H1 (cell line): ENCODE data around the gene STX16. TPM values are rescaled to one million over a fixed set of nuclear protein-coding genes. Genes with fewer than 3 reads are reported as not detected.
A peak's percentile ranks its signal among the peaks of the same experiment; 100 is the strongest.

Experiments
- CTCF ChIA-PET: fragments of 300-600 bp; sonication (Branson Sonifier 250); formaldehyde crosslinking; loops from one replicate; lab custom pipeline; 2021; ENCODE audit not compliant: partially characterized antibody; lab: Charles Lee
- POLR2A ChIA-PET: fragments of 300-600 bp; sonication (Branson Sonifier 250); formaldehyde crosslinking; loops from one replicate; lab custom pipeline; 2021; ENCODE audit warnings: inconsistent platforms; ENCODE audit not compliant: partially characterized antibody; lab: Charles Lee
- DNase-seq, 2 experiments: peaks; one replicate each; pipeline versions ENCODE4 v3.0.0 to v3.0.0-alpha.2; 2010 to 2022; ENCODE audit warnings: low spot score in 2 of 2, low read depth in 1 of 2, mixed read lengths in 1 of 2
- FAIRE-seq: peaks from 2 replicates; lab custom pipeline; 2011; peaks lifted over from hg19 to GRCh38; lab: Jason Lieb, UNC
- H2AFZ ChIP-seq: 2 replicates; pipeline ENCODE4 v1.8.1; 2012; ENCODE audit warnings: low read length, inconsistent platforms
- H2AK5ac ChIP-seq: 2 replicates; pipeline ENCODE4 v1.6.1; 2013; ENCODE audit warnings: low read depth, low read length
- H2BK120ac ChIP-seq: replicated peaks from 2 replicates; pipeline ENCODE3; 2013; ENCODE audit warnings: low read depth, low read length, inconsistent platforms
- H2BK12ac ChIP-seq: 2 replicates; pipeline ENCODE4 v1.6.1; 2013; ENCODE audit warnings: low read depth, low read length
- H2BK15ac ChIP-seq: 2 replicates; pipeline ENCODE4 v1.6.1; 2013; ENCODE audit warnings: low read length
- H2BK20ac ChIP-seq: 2 replicates; pipeline ENCODE4 v1.6.1; 2013; ENCODE audit warnings: low read length
- H2BK5ac ChIP-seq: 2 replicates; pipeline ENCODE4 v1.6.1; 2013; ENCODE audit warnings: low read depth, low read length
- H3K14ac ChIP-seq: 2 replicates; pipeline ENCODE4 v1.6.1; 2013; ENCODE audit warnings: inconsistent platforms; ENCODE audit not compliant: insufficient read length
- H3K18ac ChIP-seq: 2 replicates; pipeline ENCODE4 v1.6.1; 2013; ENCODE audit warnings: low read length; ENCODE audit errors: extremely low read depth
- H3K23ac ChIP-seq: 2 replicates; pipeline ENCODE4 v1.6.1; 2013; ENCODE audit warnings: inconsistent platforms; ENCODE audit not compliant: insufficient read length
- H3K23me2 ChIP-seq: 2 replicates; pipeline ENCODE4 v1.6.1; 2013; ENCODE audit warnings: low read depth, low read length
- H3K27ac ChIP-seq: 2 replicates; pipeline ENCODE4 v1.6.1; 2011; ENCODE audit warnings: low read depth, low read length, inconsistent platforms
- H3K27me3 ChIP-seq, 4 experiments: replicated peaks in 1 of 4; 1 replicate in 1 of 4; 2 replicates in 3 of 4; pipeline versions ENCODE4 v1.6.1 to v1.8.1; 2011 to 2013; ENCODE audit warnings: low read length in 3 of 4, mild to moderate bottlenecking in 3 of 4, inconsistent platforms in 2 of 4, mixed read lengths in 2 of 4, moderate library complexity in 1 of 4; ENCODE audit not compliant: control insufficient read depth in 3 of 4, insufficient read depth in 3 of 4; ENCODE audit errors: extremely low read depth in 1 of 4
- H3K36me3 ChIP-seq, 4 experiments: 2 replicates each; pipeline versions ENCODE4 v1.6.1 to v1.8.1; 2011 to 2013; ENCODE audit warnings: mild to moderate bottlenecking in 4 of 4, low read length in 3 of 4, moderate library complexity in 2 of 4, control low read depth in 1 of 4, inconsistent platforms in 1 of 4; ENCODE audit not compliant: insufficient read depth in 4 of 4, control insufficient read depth in 2 of 4
- H3K4ac ChIP-seq: replicated peaks from 2 replicates; pipeline ENCODE3; 2013; ENCODE audit warnings: low read length, low read depth, mixed read lengths, inconsistent platforms; ENCODE audit not compliant: insufficient read length
- H3K4me1 ChIP-seq, 4 experiments: replicated peaks in 1 of 4; 1 replicate in 1 of 4; 2 replicates in 3 of 4; pipeline versions ENCODE4 v1.6.1 to v1.8.1; 2011 to 2013; ENCODE audit warnings: low read length in 3 of 4, inconsistent platforms in 2 of 4, mixed read lengths in 1 of 4; ENCODE audit not compliant: insufficient read depth in 4 of 4, control insufficient read depth in 3 of 4
- H3K4me2 ChIP-seq, 2 experiments: 2 replicates each; pipeline versions ENCODE4 v1.6.1 to v1.8.1; 2011 to 2013; ENCODE audit warnings: low read depth in 2 of 2, low read length in 2 of 2, control low read depth in 1 of 2, inconsistent platforms in 1 of 2, mild to moderate bottlenecking in 1 of 2; ENCODE audit not compliant: insufficient read depth in 1 of 2
- H3K4me3 ChIP-seq, 4 experiments: fragments of 200-600, 300-600 bp in 1 of 4; sonication (generic), shearing (Covaris generic), sonication (Bioruptor Twin) in 1 of 4; 2 replicates each; pipeline versions ENCODE4 v1.5.1 to v1.8.1; 2011 to 2016; ENCODE audit warnings: low read length in 4 of 4, low read depth in 3 of 4, control low read depth in 2 of 4, inconsistent platforms in 2 of 4, mild to moderate bottlenecking in 2 of 4, mixed read lengths in 1 of 4, moderate library complexity in 1 of 4; ENCODE audit not compliant: insufficient read depth in 2 of 4; ENCODE audit errors: extremely low read depth in 1 of 4
- H3K56ac ChIP-seq: replicated peaks from 2 replicates; pipeline ENCODE3; 2013; ENCODE audit warnings: low read depth, mild to moderate bottlenecking, mixed read lengths, low read length, inconsistent platforms; ENCODE audit not compliant: insufficient read length
- H3K79me1 ChIP-seq: 2 replicates; pipeline ENCODE4 v1.6.1; 2013; ENCODE audit warnings: low read depth, low read length, control low read depth
- H3K79me2 ChIP-seq, 2 experiments: 2 replicates each; pipeline versions ENCODE4 v1.6.1 to v1.8.1; 2012 to 2013; ENCODE audit warnings: low read length in 2 of 2, mild to moderate bottlenecking in 2 of 2, inconsistent platforms in 1 of 2; ENCODE audit not compliant: insufficient read depth in 2 of 2, control insufficient read depth in 1 of 2
- H3K9ac ChIP-seq, 4 experiments: replicated peaks in 1 of 4; 1 replicate in 1 of 4; 2 replicates in 3 of 4; pipeline versions ENCODE4 v1.6.1 to v1.8.1; 2011 to 2013; ENCODE audit warnings: low read depth in 3 of 4, low read length in 3 of 4, control low read depth in 2 of 4, mild to moderate bottlenecking in 2 of 4, moderate library complexity in 2 of 4, inconsistent platforms in 1 of 4; ENCODE audit errors: extremely low read depth in 1 of 4
- H3K9me3 ChIP-seq, 2 experiments: 2 replicates each; pipeline versions ENCODE4 v1.6.1 to v1.8.1; 2012 to 2013; ENCODE audit warnings: mild to moderate bottlenecking in 2 of 2, moderate library complexity in 2 of 2, control low read depth in 1 of 2, inconsistent platforms in 1 of 2, low read depth in 1 of 2, low read length in 1 of 2, mixed read lengths in 1 of 2; ENCODE audit not compliant: insufficient read depth in 2 of 2
- H4K20me1 ChIP-seq, 2 experiments: replicated peaks in 1 of 2; 2 replicates each; pipeline versions ENCODE3 to v1.8.1; 2011 to 2013; ENCODE audit warnings: inconsistent platforms in 2 of 2, low read length in 2 of 2, mild to moderate bottlenecking in 1 of 2; ENCODE audit not compliant: insufficient read depth in 2 of 2, control insufficient read depth in 1 of 2
- H4K5ac ChIP-seq: 2 replicates; pipeline ENCODE4 v1.6.1; 2013; ENCODE audit warnings: low read length, low read depth, mixed read lengths, inconsistent platforms; ENCODE audit not compliant: insufficient read length
- H4K8ac ChIP-seq: 2 replicates; pipeline ENCODE4 v1.8.0; 2013; ENCODE audit warnings: mild to moderate bottlenecking, moderate library complexity, low read length, inconsistent platforms; ENCODE audit not compliant: insufficient read depth; ENCODE audit errors: extremely low read depth
- H4K91ac ChIP-seq: replicated peaks from 2 replicates; pipeline ENCODE3; 2013; ENCODE audit warnings: low read length, mixed read lengths, inconsistent platforms; ENCODE audit not compliant: insufficient read length
- CBX5 ChIP-seq: fragments of 300-800, 300-1000 bp; sonication (generic); IDR thresholded peaks from 2 replicates; pipeline ENCODE4 v1.7.1; 2016; ENCODE audit warnings: antibody characterized with exemption, low read length, low read depth
- CHD1 ChIP-seq: IDR thresholded peaks from 2 replicates; pipeline ENCODE4 v1.6.1; 2012; ENCODE audit warnings: low read depth, low read length, improper control_type of control experiment
- EGR1 ChIP-seq: IDR thresholded peaks from 2 replicates; pipeline ENCODE4 v1.6.1; 2011; ENCODE audit warnings: low read depth, low read length, borderline replicate concordance
- KDM4A ChIP-seq: IDR thresholded peaks from one replicate; pipeline ENCODE4 v1.7.1; 2012; ENCODE audit warnings: low read depth, mild to moderate bottlenecking, moderate library complexity, low read length, inconsistent platforms; ENCODE audit not compliant: severe bottlenecking
- POLR2AphosphoS5 ChIP-seq: IDR thresholded peaks from 2 replicates; pipeline ENCODE4 v1.6.1; 2011; ENCODE audit warnings: low read depth, low read length
- RAD21 ChIP-seq, 2 experiments: IDR thresholded peaks in 1 of 2; conservative IDR thresholded peaks in 1 of 2; 2 replicates each; pipeline ENCODE4 v1.6.1; 2011; ENCODE audit warnings: low read depth in 2 of 2, low read length in 2 of 2, improper control_type of control experiment in 1 of 2, inconsistent platforms in 1 of 2, mild to moderate bottlenecking in 1 of 2, moderate library complexity in 1 of 2
- SP1 ChIP-seq: IDR thresholded peaks from 2 replicates; pipeline ENCODE4 v1.6.1; 2011; ENCODE audit warnings: low read depth, low read length
- TBP ChIP-seq: IDR thresholded peaks from 2 replicates; pipeline ENCODE4 v1.6.1; 2011; ENCODE audit warnings: low read depth, low read length, improper control_type of control experiment
- USF2 ChIP-seq: IDR thresholded peaks from 2 replicates; pipeline ENCODE4 v1.6.1; 2011; ENCODE audit warnings: low read length, improper control_type of control experiment
- WGBS, 2 experiments: shearing (Covaris generic) in 1 of 2; methylation state at CpG; one replicate each; pipeline versions ENCODE4 v1.1.6 to v1.1.7; 2013 to 2015; ENCODE audit warnings: low lambda C conversion rate in 2 of 2, mixed read lengths in 2 of 2, inconsistent platforms in 1 of 2, low coverage in 1 of 2, missing lambda C conversion rate in 1 of 2; ENCODE audit not compliant: insufficient replicate concordance in 2 of 2, insufficient coverage in 1 of 2, insufficient read length in 1 of 2; ENCODE audit errors: extremely low coverage in 1 of 2, missing lambda C conversion rate in 1 of 2; 5-methylcytosine and 5-hydroxymethylcytosine counted together
- polyA plus RNA-seq, 7 experiments: library from polyadenylated mRNA; depleted of rRNA in 3 of 7; stranded (reverse) in 5 of 7; unstranded in 2 of 7; fragments of >200 nt in 5 of 7; fragments of 200-250 nt in 2 of 7; gene quantifications; 1 replicate in 5 of 7; 2 replicates in 1 of 7; 4 replicates in 1 of 7; pipeline versions ENCODE4 v1.2.1 to v1.2.3, GENCODE V29; 2011 to 2013; ENCODE audit warnings: missing spikeins in 2 of 7, mixed read lengths in 2 of 7
- total RNA-seq: library from RNA; stranded (reverse); fragmentation: NEBNext Ultra II Directional; extraction: Animal tissue kit (Norgen Biotek cat#: 25700); gene quantifications from 2 replicates; pipeline ENCODE4 v1.2.1, GENCODE V29; 2021

STX16 gene
- total and polyA plus RNA-seq, 2 of the 8 experiments (the other 6 are each of a cell fraction or from before 2014, with no cell fraction given) = 45.2 to 61.6 TPM

- no peaks in the 10 kb centered on the region for H3K9me3 ChIP-seq
- H2BK120ac ChIP-seq = peak overlapping the region; percentile 100
- peak overlapping the region; percentile 73 for H3K56ac ChIP-seq
- H3K79me2 ChIP-seq = peaks cover 0 to 41% of the 10 kb centered on the region in 2 experiments; a peak in 2 of 4 replicates
- H4K91ac ChIP-seq = peak overlapping the region; percentile 100
- H3K4me3 ChIP-seq = peak overlapping the region in 2 of 4 experiments; percentile 5 to 39; a peak in 2 of 8 replicates
- H3K23ac ChIP-seq = no peak overlapping the region
- ChIA-PET POLR2A (interaction anchor here (0.8 to 15.3 kb wide), 25 partner anchors 9 to 279 kb away, joined by 3 to 242 read pairs (median 4); partner anchors contain the start of genes GNAS and STX16), CTCF (interaction anchor here (1.0 to 4.9 kb wide), 7 partner anchors 10 to 189 kb away, joined by 3 to 34 read pairs (median 4); partner anchors contain the start of gene STX16)
- peak overlapping the region; percentile 96 for H2BK12ac ChIP-seq
- H3K79me1 ChIP-seq = peaks cover 2% of the 10 kb centered on the region
- H2BK15ac ChIP-seq = no peak overlapping the region
- peak overlapping the region; percentile 100 for H2BK5ac ChIP-seq
- WGBS, 2 experiments = 11% methylated on average over 16 of the region's 16 CpGs; no CpG with 5 or more reads in 1 of the 2 experiments
- H3K27ac ChIP-seq = peak overlapping the region; percentile 94
- H4K20me1 ChIP-seq = no peaks in the 10 kb centered on the region
- H3K14ac ChIP-seq = no peak overlapping the region
- H4K5ac ChIP-seq = peak overlapping the region; percentile 98
- DNase-seq (peak; percentile 64 to 78), FAIRE-seq (peak; percentile 95)
- H2BK20ac ChIP-seq = peak overlapping the region; percentile 98; the same call in 1 of the 2 replicates
- H3K18ac ChIP-seq = peak overlapping the region; percentile 99
- H2AFZ ChIP-seq = no peak overlapping the region
- H3K27me3 ChIP-seq = no peaks in the 10 kb centered on the region
- peaks cover 10 to 54% (median 17%) of the 10 kb centered on the region in 4 experiments for H3K36me3 ChIP-seq
- H3K23me2 ChIP-seq = 0 out of 2 replicates have a peak, but pooled peaks cover 2% of the 10 kb centered on the region
- H3K4me1 ChIP-seq = peaks cover 16 to 34% (median 29%) of the 10 kb centered on the region in 4 experiments
- peak overlapping the region in 3 of 4 experiments; percentile 36 to 65 (median 64); a peak in 5 of 7 replicates for H3K9ac ChIP-seq
- H2AK5ac ChIP-seq = peak overlapping the region; percentile 99
- peak overlapping the region; percentile 99 for H3K4ac ChIP-seq
- peak overlapping the region; percentile 96 for H4K8ac ChIP-seq
- peak overlapping the region; percentile 49 to 84 for H3K4me2 ChIP-seq
- TF ChIP-seq USF2 = no peak
- TF ChIP-seq SP1 = peak; percentile 79
- peak; percentile 61; the same call in 1 of the 2 replicates for TF ChIP-seq TBP
- 0 out of 4 replicates have a peak, but pooled peaks of 1 of the 2 experiments have one; percentile 8 for TF ChIP-seq RAD21 (IDR thresholded peaks at IDR 0.05 in 1 of 2, conservative IDR thresholded peaks at IDR 0.05 in 1 of 2; ENCODE audit: low read depth in 2 of 2, low read length in 2 of 2)
- 0 out of 2 replicates have a peak, but pooled peaks have one; percentile 17 for TF ChIP-seq CHD1
- TF ChIP-seq EGR1 = no peak
- TF ChIP-seq CBX5 = no peak
- TF ChIP-seq POLR2AphosphoS5 = peak; percentile 79; the same call in 1 of the 2 replicates
- no peak for TF ChIP-seq KDM4A
Observed at GRCh38 chr20:58669287-58670006, 18.4 kb downstream of the STX16 start.
